GM15510 (cell line): ENCODE measurements around the gene CYP2W1.

ENCODE experiments used
- POLR2A ChIP-seq: IDR thresholded peaks from 3 replicates; pipeline ENCODE4 v1.6.1; 2011; ENCODE audit warnings: borderline replicate concordance; ENCODE audit not compliant: insufficient read length; ENCODE audit errors: extremely low read depth

The CYP2W1 gene

GRCh38 chr7:959271-959670, 23.7 kb upstream of the CYP2W1 start:
- TF ChIP-seq POLR2A = no peak

DNA sequence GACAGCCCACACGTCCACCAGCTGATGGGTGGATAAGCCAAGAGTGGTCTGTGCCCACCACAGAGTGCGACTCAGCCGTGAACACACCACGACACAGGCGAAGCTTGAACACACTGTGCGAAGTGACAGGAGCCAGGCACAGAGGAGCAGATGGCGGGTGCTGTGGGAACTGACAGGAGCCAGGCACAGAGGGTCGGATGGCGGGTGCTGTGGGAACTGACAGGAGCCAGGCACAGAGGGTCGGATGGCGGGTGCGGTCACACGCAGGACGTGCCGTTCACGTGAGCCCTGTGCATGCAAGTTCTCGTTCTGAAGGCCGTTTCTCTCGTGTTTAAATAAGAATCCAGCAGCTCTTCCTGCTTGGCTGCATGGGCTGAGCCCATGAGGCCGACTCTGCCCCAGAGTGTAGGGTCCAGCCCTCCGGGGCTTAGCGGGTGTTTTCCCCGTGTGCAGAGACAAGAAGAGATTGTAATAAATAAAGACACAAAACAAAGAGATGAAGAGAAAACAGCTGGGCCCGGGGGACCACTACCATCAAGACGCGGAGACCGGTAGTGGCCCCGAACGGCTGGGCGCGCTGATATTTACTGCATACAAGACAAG, 22.6 kb upstream of the CYP2W1 start:
- TF ChIP-seq POLR2A = no peak

DNA sequence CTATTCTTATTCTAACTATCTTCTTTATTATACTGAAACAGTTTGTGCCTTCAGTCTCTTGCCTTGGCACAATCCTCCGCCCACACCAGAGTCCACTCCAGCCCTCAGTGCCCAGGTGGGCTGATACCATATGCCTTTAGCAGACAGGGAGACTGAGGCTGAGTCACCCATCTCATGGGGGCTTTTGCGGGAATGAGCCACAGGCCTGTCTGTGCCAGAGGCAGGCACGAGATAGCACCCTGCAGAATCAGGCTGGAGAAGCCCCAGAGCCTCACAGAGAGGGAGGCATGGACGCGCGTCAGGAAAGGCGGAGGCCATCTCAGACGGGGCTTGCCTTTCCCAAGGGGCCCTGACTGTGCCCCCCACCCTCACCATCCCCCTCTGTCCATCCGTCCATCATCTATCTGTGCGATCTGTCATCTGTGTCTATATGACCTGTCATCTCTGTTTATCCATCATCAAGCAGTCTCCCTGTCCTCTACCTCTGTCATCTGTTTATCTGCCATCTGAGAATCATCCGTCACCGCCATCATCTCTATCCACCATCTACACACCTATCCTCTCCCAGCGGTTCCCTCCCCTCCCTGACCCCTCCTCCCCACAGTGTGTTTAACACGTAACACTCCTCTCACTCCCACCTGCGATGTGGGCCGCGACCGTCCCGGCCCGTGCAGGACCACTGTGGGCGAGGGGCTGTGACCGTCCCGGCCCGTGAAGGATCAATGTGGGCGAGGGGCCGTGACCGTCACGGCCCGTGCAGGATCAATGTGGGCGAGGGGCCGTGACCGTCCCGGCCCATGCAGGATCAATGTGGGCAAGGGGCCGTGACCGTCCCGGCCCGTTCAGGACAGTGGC, 21.2 kb upstream of the CYP2W1 start:
- TF ChIP-seq POLR2A = no peak

- no peak for TF ChIP-seq POLR2A
Observed at GRCh38 chr7:962401-963081, 20.4 kb upstream of the CYP2W1 start.

DNA sequence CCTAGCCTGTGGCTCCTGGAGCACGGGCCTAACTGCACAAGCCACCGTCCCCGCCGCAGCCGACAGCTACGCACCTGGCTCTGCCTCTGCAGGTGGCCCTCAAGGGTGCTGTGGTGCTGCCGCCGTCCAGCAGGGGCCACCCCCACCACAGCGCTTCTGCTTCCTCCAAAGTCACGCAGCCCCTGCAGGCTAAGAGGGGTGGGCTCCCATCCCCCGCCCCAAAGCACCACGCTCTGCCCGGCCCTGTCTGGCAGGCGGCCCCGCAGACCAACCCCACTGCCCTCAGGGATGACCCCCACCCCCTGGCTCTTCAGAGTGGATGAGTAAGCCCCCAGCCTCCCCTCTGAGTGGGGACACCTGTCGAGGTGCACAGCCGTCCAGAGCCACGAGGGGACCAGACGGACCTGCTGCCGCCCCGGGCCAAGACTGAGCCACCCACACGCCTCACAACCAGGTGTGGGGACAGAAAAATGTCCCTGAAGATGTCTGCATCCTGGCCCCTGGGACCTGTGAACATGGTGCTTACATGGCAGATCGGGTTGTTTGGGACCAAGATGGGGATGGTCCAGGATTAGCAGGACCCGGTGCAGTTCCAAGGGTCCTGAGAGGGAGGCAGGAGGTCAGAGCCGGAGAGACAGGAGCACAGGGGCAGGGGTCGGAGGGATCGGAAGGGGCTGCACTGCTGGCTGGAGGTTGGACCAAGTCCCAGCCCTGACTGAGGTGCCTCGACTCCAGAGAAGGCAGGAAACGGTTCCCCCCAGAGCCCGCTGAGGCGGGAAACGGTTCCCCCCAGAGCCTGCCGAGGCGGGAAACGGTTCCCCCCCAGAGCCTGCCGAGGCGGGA, 19.5 kb upstream of the CYP2W1 start:
- TF ChIP-seq POLR2A = no peak

- no peak for TF ChIP-seq POLR2A
Observed at GRCh38 chr7:964401-965231, 18.4 kb upstream of the CYP2W1 start.

- TF ChIP-seq POLR2A = no peak
Observed at GRCh38 chr7:966291-967069, 16.5 kb upstream of the CYP2W1 start.

DNA sequence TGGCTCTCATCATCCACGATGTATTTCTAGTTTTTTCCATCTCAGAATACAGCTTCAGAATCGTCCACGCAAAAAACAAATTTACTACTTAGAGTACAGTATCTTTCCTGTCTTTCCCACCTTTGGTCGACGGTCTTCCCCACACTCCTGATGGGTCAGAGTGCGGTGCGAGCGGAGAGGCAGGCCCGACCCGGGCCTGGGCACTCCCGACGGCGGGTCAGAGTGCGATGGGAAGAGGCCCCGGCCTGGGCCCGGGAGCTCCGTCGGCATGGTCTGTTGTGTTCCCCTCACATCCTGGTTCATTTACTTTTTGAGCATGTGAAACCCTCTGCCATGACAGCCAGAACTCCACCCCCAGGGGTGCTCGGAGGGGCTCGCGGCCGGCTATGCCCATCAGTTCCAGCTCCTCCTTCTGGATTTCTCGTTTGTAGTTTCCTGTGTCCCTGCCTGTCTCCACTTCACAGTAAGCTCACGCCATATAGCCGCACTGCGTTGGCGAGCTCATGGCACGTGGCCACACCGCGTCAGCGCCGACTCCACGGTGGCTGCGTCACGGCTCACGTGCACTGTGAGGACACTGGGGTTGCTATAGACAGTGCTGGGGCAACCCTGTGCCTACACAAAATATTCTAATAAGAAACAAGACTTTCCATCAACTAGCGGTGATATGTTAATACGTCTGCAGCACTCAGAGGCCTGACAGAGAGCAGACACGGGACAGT, 15.5 kb upstream of the CYP2W1 start:
- no peak for TF ChIP-seq POLR2A

DNA sequence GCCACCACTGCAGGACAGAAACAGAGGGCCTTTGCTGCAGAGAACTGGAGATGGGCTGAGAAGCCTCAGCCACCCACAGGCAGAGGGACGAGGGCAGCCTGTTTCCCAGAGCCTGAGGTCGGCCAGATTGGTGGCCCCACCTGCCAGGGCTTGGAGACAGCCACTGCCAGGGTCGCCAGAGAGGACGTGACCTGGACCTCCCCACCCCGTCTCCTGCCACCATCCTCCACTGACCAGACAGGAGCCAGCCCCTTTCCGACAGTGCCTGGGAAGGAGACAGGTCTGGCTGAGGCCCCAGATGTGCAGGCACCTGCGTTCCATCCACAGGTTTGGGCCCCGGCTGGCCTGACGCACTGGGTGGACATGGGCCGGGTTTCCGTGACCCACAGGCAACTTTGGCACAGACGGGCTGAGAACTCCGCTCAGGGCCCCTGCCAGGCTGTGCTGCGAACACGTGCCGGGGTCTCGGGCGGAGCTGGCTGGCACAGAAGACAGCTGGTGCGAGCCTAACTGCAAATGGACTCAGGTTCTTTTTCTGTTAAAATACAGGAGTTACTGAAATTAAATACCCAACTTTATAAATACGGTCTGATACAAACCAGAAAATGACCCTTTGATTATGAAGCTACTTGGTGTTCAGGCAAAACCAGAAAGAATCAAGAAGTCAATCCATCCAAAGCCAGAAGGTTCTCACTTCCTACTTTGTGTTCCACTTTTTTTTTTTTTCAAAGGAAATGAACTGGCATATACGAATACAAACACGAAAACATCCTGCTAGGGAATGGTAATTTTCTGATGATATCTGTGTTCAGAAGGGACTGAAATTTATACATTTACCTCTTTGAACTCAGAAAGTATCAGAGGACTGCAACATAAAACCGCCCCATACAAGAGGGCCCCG, 14.5 kb upstream of the CYP2W1 start:
- TF ChIP-seq POLR2A = no peak

DNA sequence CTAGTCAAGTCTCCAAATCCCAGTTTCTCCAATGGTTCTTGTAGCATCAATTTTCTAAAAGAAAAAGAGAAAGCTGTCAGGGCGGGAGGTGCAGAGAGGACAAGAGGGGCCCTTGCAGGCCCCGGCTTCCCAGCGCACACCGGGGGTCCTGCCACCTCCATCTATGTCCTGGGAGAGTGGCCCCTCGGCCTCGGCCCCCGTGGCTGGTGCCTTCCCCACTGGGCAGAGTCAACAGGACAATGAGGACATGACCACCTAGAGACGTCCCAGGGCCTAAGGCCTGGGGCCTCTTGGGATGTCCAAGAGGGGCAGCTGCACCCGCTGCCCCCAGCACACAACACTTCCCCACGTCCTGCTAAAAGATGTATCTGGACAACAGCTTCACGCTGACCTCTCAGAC, 13.6 kb upstream of the CYP2W1 start:
- TF ChIP-seq POLR2A = no peak

- TF ChIP-seq POLR2A = no peak
Observed at GRCh38 chr7:970744-971143, 12.2 kb upstream of the CYP2W1 start.

DNA sequence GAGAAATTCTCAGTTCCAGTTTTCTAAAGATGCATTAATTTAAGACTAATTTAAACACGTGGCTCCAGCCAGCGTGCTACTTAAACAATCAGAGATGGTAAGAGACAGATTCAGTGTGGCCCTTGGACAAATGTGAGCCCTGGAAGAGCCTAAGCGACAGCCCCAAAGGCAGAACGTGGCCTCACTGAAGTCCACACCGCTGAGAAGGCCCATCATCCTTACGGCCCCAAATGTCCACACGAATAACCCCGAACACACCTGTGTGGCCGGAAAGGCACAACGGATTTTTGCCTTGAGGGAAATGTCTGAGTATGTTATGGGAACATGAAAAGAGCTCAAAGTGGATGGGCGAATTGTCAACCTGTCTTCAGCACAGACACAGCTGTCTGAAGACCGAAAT, 10.9 kb upstream of the CYP2W1 start:
- no peak for TF ChIP-seq POLR2A
